K562 (cell line): Measurements from ENCODE around the gene TNFAIP8L1. TPM values are rescaled to one million over a fixed set of nuclear protein-coding genes. Genes with fewer than 3 reads are reported as not detected.
A peak's percentile ranks its signal among the peaks of the same experiment; 100 is the strongest.

Source experiments
- ATAC-seq: fragments of 200-7000 bp; cut with Tn5 transposase; 3 replicates; pipeline ENCODE4 v1.9.1; 2020; ENCODE audit warnings: moderate library complexity
- BruUV-seq: library from RNA; stranded (reverse); fragments of 400-500 nt; replicated peaks from 2 replicates; lab custom pipeline; 2021; lab: Mats Ljungman, UMichigan
- CTCF ChIA-PET: fragments of 300-600 bp; formaldehyde crosslinking; extraction: SDS; loops from one replicate; lab custom pipeline; 2021; ENCODE audit warnings: low intra/inter-chr PET ratio; lab: Yijun Ruan, JAX
- POLR2A ChIA-PET: fragments of 300-600, 350-650 bp; sonication (Branson Sonifier 250); formaldehyde crosslinking; extraction: SDS; loops from one replicate; lab custom pipeline; 2021; ENCODE audit warnings: antibody characterized with exemption, inconsistent platforms; lab: Yijun Ruan, JAX
- DNase-seq, 4 experiments: peaks; one replicate each; pipeline versions ENCODE4 v3.0.0 to v3.0.0-alpha.2; 2011 to 2018; ENCODE audit warnings: low spot score in 3 of 4, mixed read lengths in 3 of 4; ENCODE audit errors: extremely low read depth in 1 of 4
- FAIRE-seq: peaks from 2 replicates; lab custom pipeline; 2011; peaks lifted over from hg19 to GRCh38; lab: Jason Lieb, UNC
- H2AFZ ChIP-seq: 2 replicates; pipeline ENCODE4 v1.6.0; 2011; ENCODE audit warnings: low read depth, low read length, control low read depth, inconsistent platforms
- H3K27ac ChIP-seq: fragments of 200-600 bp; 3 replicates; pipeline ENCODE4 v1.8.0; 2011; ENCODE audit warnings: low read depth, mild to moderate bottlenecking, control low read depth, inconsistent platforms, low read length, moderate library complexity, mixed read lengths; ENCODE audit errors: extremely low read depth
- H3K27me3 ChIP-seq, 2 experiments: fragments of 300-600 bp in 1 of 2; 2 replicates in 1 of 2; 3 replicates in 1 of 2; pipeline versions ENCODE4 v1.6.0 to v1.8.0; 2011; ENCODE audit warnings: inconsistent platforms in 2 of 2, low read length in 2 of 2, mild to moderate bottlenecking in 1 of 2, mixed read lengths in 1 of 2, moderate library complexity in 1 of 2; ENCODE audit not compliant: control insufficient read depth in 2 of 2, insufficient read depth in 2 of 2
- H3K36me3 ChIP-seq: fragments of 300-600 bp; 3 replicates; pipeline ENCODE4 v1.8.0; 2011; ENCODE audit warnings: mild to moderate bottlenecking, low read length, inconsistent platforms; ENCODE audit not compliant: control insufficient read depth, insufficient read depth
- H3K4me1 ChIP-seq, 2 experiments: fragments of 200-600 bp in 1 of 2; replicated peaks in 1 of 2; 2 replicates in 1 of 2; 3 replicates in 1 of 2; pipeline versions ENCODE4 v1.5.1 to v1.8.0; 2011; ENCODE audit warnings: inconsistent platforms in 2 of 2, low read length in 2 of 2, mild to moderate bottlenecking in 1 of 2, mixed read lengths in 1 of 2, moderate library complexity in 1 of 2; ENCODE audit not compliant: control insufficient read depth in 2 of 2, insufficient read depth in 2 of 2
- H3K4me2 ChIP-seq: 2 replicates; pipeline ENCODE4 v1.6.1; 2011; ENCODE audit warnings: low read length, control low read depth, inconsistent platforms, mixed read lengths; ENCODE audit not compliant: insufficient read depth
- H3K4me3 ChIP-seq: fragments of 200-600 bp; sonication (generic), shearing (Covaris generic); 2 replicates; pipeline ENCODE4 v1.5.1; 2016; ENCODE audit warnings: control low read depth, inconsistent platforms
- H3K79me2 ChIP-seq: fragments of 200-600 bp; 3 replicates; pipeline ENCODE4 v1.8.0; 2011; ENCODE audit warnings: low read length, inconsistent platforms; ENCODE audit not compliant: control insufficient read depth, insufficient read depth
- H3K9ac ChIP-seq, 2 experiments: 2 replicates each; pipeline versions ENCODE4 v1.6.0 to v1.6.1; 2011; ENCODE audit warnings: low read depth in 2 of 2, low read length in 2 of 2, control low read depth in 1 of 2, inconsistent platforms in 1 of 2, mild to moderate bottlenecking in 1 of 2, mixed read lengths in 1 of 2; ENCODE audit not compliant: insufficient read depth in 1 of 2
- H3K9me1 ChIP-seq: one replicate; pipeline ENCODE4 v1.6.0; 2011; ENCODE audit warnings: inconsistent platforms, mild to moderate bottlenecking, low read length, moderate library complexity; ENCODE audit not compliant: control insufficient read depth, insufficient read depth
- H3K9me3 ChIP-seq: replicated peaks from 2 replicates; pipeline ENCODE4 v1.5.1; 2011; ENCODE audit warnings: low read depth, low read length, inconsistent platforms; ENCODE audit not compliant: control insufficient read depth, insufficient read depth
- H4K20me1 ChIP-seq: replicated peaks from 2 replicates; pipeline ENCODE4 v1.6.1; 2011; ENCODE audit warnings: low read length, inconsistent platforms, mixed read lengths; ENCODE audit not compliant: control insufficient read depth, insufficient read depth
- C11orf30 ChIP-seq: fragments of 450-650 bp; IDR thresholded peaks from 2 replicates; pipeline ENCODE4 v1.6.1; 2016; ENCODE audit warnings: low read depth, mild to moderate bottlenecking
- CREM ChIP-seq: IDR thresholded peaks from 2 replicates; pipeline ENCODE4 v1.6.1; 2014; ENCODE audit warnings: antibody characterized with exemption, low read depth
- OTX1 ChIP-seq: fragments of 450-650 bp; formaldehyde crosslinking; IDR thresholded peaks from 2 replicates; pipeline ENCODE4 v1.4.0; 2022; ENCODE audit warnings: mild to moderate bottlenecking
- PCBP1 ChIP-seq: fragments of 200-400 bp; formaldehyde crosslinking; IDR thresholded peaks from 2 replicates; pipeline ENCODE4 v1.6.1; 2018; ENCODE audit warnings: mild to moderate bottlenecking, low read depth, low read length; ENCODE audit not compliant: poor library complexity, severe bottlenecking
- STAG1 ChIP-seq: sonication (generic); formaldehyde crosslinking; IDR thresholded peaks from 2 replicates; pipeline ENCODE4 v1.5.0; 2020; ENCODE audit warnings: missing genetic modification reagents, borderline replicate concordance
- USF1 ChIP-seq: sonication (generic); formaldehyde crosslinking; IDR thresholded peaks from 2 replicates; pipeline ENCODE4 v1.9.0; 2022; ENCODE audit warnings: mild to moderate bottlenecking, missing genetic modification reagents
- ZNF121 ChIP-seq: sonication (generic); formaldehyde crosslinking; conservative IDR thresholded peaks from 2 replicates; pipeline ENCODE4 v1.8.0; 2022; ENCODE audit warnings: missing genetic modification reagents
- WGBS: fragments of 100-300 bp; shearing (Covaris generic); methylation state at CpG from one replicate; pipeline ENCODE4 v1.1.6; 2016; ENCODE audit warnings: low coverage, mixed read lengths; ENCODE audit not compliant: insufficient coverage; ENCODE audit errors: missing lambda C conversion rate; 5-methylcytosine and 5-hydroxymethylcytosine counted together
- in situ Hi-C: fragments of 300-500 bp; cut with MboI; formaldehyde crosslinking; loops from 4 replicates; pipeline ENCODE4 v1.15.0; 2018; ENCODE audit warnings: inconsistent platforms, mixed read lengths
- intact Hi-C: fragments of 100-400 bp; cut with micrococcal nuclease; formaldehyde crosslinking; loops from 2 replicates; pipeline ENCODE4 v1.14.2; 2022
- polyA plus RNA-seq, 8 experiments: library from polyadenylated mRNA; depleted of rRNA in 4 of 8; stranded (reverse) in 5 of 8; unstranded in 3 of 8; fragments of >200 nt; fragmentation: Nextera tagmentation in 2 of 8; fragmentation: Illumina TruSeq in 1 of 8; extraction: Ambion mirVana in 2 of 8; extraction: Trizol in 1 of 8; gene quantifications; 2 replicates each; pipeline versions ENCODE4 v1.2.1 to v1.2.3, GENCODE V29; 2011 to 2014; ENCODE audit warnings: inconsistent platforms in 1 of 8, missing spikeins in 1 of 8
- total RNA-seq, 7 experiments: library from RNA; depleted of rRNA in 6 of 7; stranded (reverse); fragments of >200 nt in 6 of 7; fragmentation: Illumina TruSeq in 2 of 7; extraction: Trizol in 2 of 7; gene quantifications; 2 replicates each; pipeline versions ENCODE4 v1.2.1 to v1.2.3, GENCODE V29; 2011 to 2021; ENCODE audit warnings: low replicate concordance in 1 of 7

Gene TNFAIP8L1
- total and polyA plus RNA-seq, 9 of the 15 experiments (the other 6 are each of a cell fraction or from before 2014, with no cell fraction given) = 0.69 to 9.3 (median 4.9) TPM

GRCh38 chr19:4660181-4660791, 21.0 kb downstream of the TNFAIP8L1 start (continued):
- TF ChIP-seq USF1 (CRISPR knock-in tag) (no peak), STAG1 (CRISPR knock-in tag) (peak; percentile 25; the same call in 1 of the 2 replicates), OTX1 (CRISPR knock-in tag) (no peak), CREM (peak; percentile 26; the same call in 1 of the 2 replicates), PCBP1 (no peak)

GRCh38 chr19:4660993-4661392, 21.7 kb downstream of the TNFAIP8L1 start:
- no peak overlapping the region for H3K4me2 ChIP-seq
- peaks cover 0 to 12% of the 10 kb centered on the region in 2 experiments; a peak in 3 of 5 replicates for H3K4me1 ChIP-seq
- peaks cover 81% of the 10 kb centered on the region for H3K36me3 ChIP-seq
- DNase-seq = no peak
- H3K4me3 ChIP-seq = no peak overlapping the region
- POLR2A ChIA-PET = interaction anchor here (1.1 kb wide), 1 partner anchor 15 kb away, joined by 3 read pairs; no protein-coding TSS in a partner anchor
- intact Hi-C loops (no loop called here), in situ Hi-C loops (no loop called here)
- TF ChIP-seq C11orf30 = no peak
- TF ChIP-seq ZNF121 = peak; percentile 46; the same call in 1 of the 2 replicates
- TF ChIP-seq, all 486 proteins: peak for 1
- BruUV-seq = no TSS peak
- Histone ChIP-seq H3K79me2 (peaks cover 8% of the 10 kb centered on the region; the same call in 1 of the 3 replicates), H2AFZ (no peak overlapping the region), H4K20me1 (peaks cover 3% of the 10 kb centered on the region; the same call in 1 of the 2 replicates), H3K27me3 (no peaks in the 10 kb centered on the region), H3K27ac (no peak overlapping the region), H3K9me1 (peaks cover 3% of the 10 kb centered on the region), H3K9me3 (no peaks in the 10 kb centered on the region), H3K9ac (peak overlapping the region in 1 of 2 experiments; percentile 36; a peak in 2 of 4 replicates)
- CTCF ChIA-PET = no interaction called here
- WGBS = 76% methylated on average over 4 of the region's 4 CpGs
- FAIRE-seq = no peak
- ATAC-seq = no peak
